Breast epithelium (tissue), 4 donors: ENCODE data around the gene NUBPL. TPM values are rescaled to one million over a fixed set of nuclear protein-coding genes. Genes with fewer than 3 reads are reported as not detected.
"Not testable (repeated sequence)": the region's sequence is repeated elsewhere in the genome, so short reads cannot be mapped to it uniquely, and the experiment has no call there.

ENCODE experiments used
- DNase-seq, 2 donors: peaks; one replicate each; pipeline ENCODE4 v3.0.0-alpha.2; 2019; ENCODE audit warnings: low spot score in 2 of 2
- H3K27ac ChIP-seq, 2 donors: fragments of 200-600 bp; sonication (generic) in 1 of 2; one replicate each; pipeline ENCODE4 v1.5.1; 2016 to 2019; ENCODE audit warnings: mild to moderate bottlenecking in 1 of 2
- H3K27me3 ChIP-seq, 2 donors: fragments of 200-600 bp; sonication (generic) in 1 of 2; one replicate each; pipeline versions ENCODE4 v1.5.1 to v1.6.0; 2017 to 2019; ENCODE audit warnings: control low read depth in 1 of 2, mild to moderate bottlenecking in 1 of 2
- H3K36me3 ChIP-seq: fragments of 200-600 bp; one replicate; pipeline ENCODE4 v1.5.1; 2019
- H3K4me1 ChIP-seq, 2 donors: fragments of 200-600 bp; sonication (generic); one replicate each; pipeline ENCODE4 v1.5.1; 2016 to 2019; ENCODE audit warnings: control low read depth in 1 of 2
- H3K4me3 ChIP-seq, 3 donors: fragments of 200-600 bp; sonication (generic); 1 replicate in 2 of 3; 2 replicates in 1 of 3; pipeline ENCODE4 v1.5.1; 2016 to 2019; ENCODE audit warnings: mild to moderate bottlenecking in 3 of 3, moderate library complexity in 2 of 3
- H3K9me3 ChIP-seq, 2 donors: fragments of 200-600 bp; sonication (generic) in 1 of 2; one replicate each; pipeline ENCODE4 v1.5.1; 2016 to 2019; ENCODE audit warnings: control low read depth in 1 of 2
- CTCF ChIP-seq, 3 donors: fragments of 450-650 bp; IDR thresholded peaks; one replicate each; pipeline ENCODE4 v1.5.1; 2016 to 2017; ENCODE audit warnings: antibody characterized with exemption in 3 of 3, mild to moderate bottlenecking in 3 of 3, moderate library complexity in 3 of 3
- POLR2A ChIP-seq: fragments of 450-650 bp; IDR thresholded peaks from one replicate; pipeline ENCODE4 v1.6.1; 2016; ENCODE audit warnings: antibody characterized with exemption, mild to moderate bottlenecking, moderate library complexity
- POLR2AphosphoS5 ChIP-seq, 3 donors: sonication (generic); formaldehyde crosslinking; IDR thresholded peaks; one replicate each; pipeline ENCODE4 v1.6.1; 2017; ENCODE audit warnings: antibody characterized with exemption in 3 of 3
- intact Hi-C: fragments of 100-400 bp; cut with DNase I; formaldehyde crosslinking; loops from one replicate; pipeline ENCODE4 v1.15.1; 2023; ENCODE audit warnings: low total_unique reads
- total RNA-seq, 3 donors: library from RNA; depleted of rRNA; stranded (reverse); fragments of >200 nt; gene quantifications; one replicate each; pipeline ENCODE4 v1.1.0, GENCODE V29; 2016

The NUBPL gene
- total RNA-seq, 3 donors from 2014 or later = 10.9 to 16.2 (median 12.5) TPM

GRCh38 chr14:31619440-31619839 lies 58.2 kb downstream of the NUBPL start:
- no peak overlapping the region for H3K27ac ChIP-seq
- H3K9me3 ChIP-seq = peaks cover 13 to 40% of the 10 kb centered on the region in 2 donors
- H3K4me3 ChIP-seq = no peak overlapping the region
- H3K4me1 ChIP-seq = no peaks in the 10 kb centered on the region
- no peak for DNase-seq
- intact Hi-C loops = no loop called here
- TF ChIP-seq POLR2A (no peak), POLR2AphosphoS5 (IDR thresholded peaks at IDR 0.05) (no peak), CTCF (IDR thresholded peaks at IDR 0.05) (no peak)
- no peaks in the 10 kb centered on the region for H3K27me3 ChIP-seq
- no peaks in the 10 kb centered on the region for H3K36me3 ChIP-seq

DNA sequence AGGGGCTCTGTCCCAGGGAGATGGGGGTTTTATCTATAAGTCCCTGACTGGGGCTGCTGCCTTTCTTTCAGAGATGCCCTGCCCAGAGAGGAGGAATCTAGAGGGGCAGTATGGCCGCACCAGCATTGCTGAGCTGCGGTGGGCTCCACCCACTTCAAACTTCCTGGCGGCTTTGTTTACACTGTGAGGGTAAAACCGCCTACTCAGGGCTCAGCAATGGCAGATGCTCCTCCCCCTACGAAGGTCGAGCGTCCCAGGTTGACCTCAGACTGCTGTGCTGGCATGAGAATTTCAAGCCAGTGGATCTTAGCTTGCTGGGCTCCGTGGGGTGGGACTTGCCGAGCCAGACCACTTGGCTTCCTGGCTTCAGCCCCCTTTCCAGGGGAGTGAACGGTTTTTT lies 59.7 kb downstream of the NUBPL start:
- DNase-seq, H3K27me3 ChIP-seq, H3K27ac ChIP-seq, H3K4me3 ChIP-seq, intact Hi-C loops, H3K4me1 ChIP-seq, H3K36me3 ChIP-seq: not testable (repeated sequence)
- H3K9me3 ChIP-seq = peaks cover 13 to 36% of the 10 kb centered on the region in 2 donors

DNA sequence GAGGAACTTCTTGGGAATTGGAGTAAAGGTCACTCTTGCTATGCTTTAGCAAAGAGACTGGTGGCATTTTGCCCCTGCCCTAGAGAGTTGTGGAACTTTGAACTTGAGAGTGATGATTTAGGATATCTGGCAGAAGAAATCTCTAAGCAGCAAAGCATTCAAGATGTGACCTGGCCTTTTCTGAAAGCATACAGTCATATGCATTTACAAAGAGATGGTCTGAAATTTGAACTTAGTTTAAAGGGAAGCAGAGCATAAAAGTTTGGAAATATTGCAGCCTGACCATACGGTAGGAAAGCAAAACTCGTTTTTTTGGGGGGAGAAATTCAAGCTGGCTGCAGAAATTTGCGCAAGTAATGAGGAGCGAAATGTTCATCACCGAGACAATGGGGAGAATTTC lies 60.9 kb downstream of the NUBPL start:
- intact Hi-C loops = no loop called here
- no peak for DNase-seq
- no peak for TF ChIP-seq CTCF (IDR thresholded peaks at IDR 0.05)
- TF ChIP-seq POLR2A = no peak
- TF ChIP-seq POLR2AphosphoS5 (IDR thresholded peaks at IDR 0.05) = no peak

DNA sequence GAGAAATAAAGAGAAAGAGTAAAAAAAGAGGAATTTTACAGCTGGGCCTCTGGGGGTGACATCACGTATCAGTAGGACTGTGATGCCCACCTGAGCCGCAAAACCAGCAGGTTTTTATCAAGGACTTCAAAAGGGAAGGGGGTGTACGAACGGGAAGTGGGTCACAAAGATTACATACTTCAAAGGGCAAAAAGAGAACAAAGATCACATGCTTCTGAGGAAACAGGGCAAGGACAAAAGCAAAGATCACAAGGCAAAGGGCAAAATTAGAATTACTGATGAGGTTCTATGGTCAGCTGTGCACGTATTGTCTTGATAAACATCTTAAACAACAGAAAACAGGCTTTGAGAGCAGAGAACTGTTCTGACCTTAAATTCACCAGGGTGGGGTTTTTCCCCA lies 91.7 kb downstream of the NUBPL start:
- H3K4me3 ChIP-seq, intact Hi-C loops, H3K27me3 ChIP-seq, H3K27ac ChIP-seq, H3K36me3 ChIP-seq, H3K4me1 ChIP-seq, DNase-seq: not testable (repeated sequence)
- H3K9me3 ChIP-seq = peaks cover 0 to 22% of the 10 kb centered on the region in 2 donors

More for the DNA sequence above, 60.9 kb downstream of the NUBPL start:
- H3K27ac ChIP-seq = no peak overlapping the region
- no peaks in the 10 kb centered on the region for H3K36me3 ChIP-seq
- H3K4me3 ChIP-seq = no peak overlapping the region
- H3K9me3 ChIP-seq = peaks cover 13 to 35% of the 10 kb centered on the region in 2 donors
- H3K4me1 ChIP-seq = no peaks in the 10 kb centered on the region
- H3K27me3 ChIP-seq = no peaks in the 10 kb centered on the region

DNA sequence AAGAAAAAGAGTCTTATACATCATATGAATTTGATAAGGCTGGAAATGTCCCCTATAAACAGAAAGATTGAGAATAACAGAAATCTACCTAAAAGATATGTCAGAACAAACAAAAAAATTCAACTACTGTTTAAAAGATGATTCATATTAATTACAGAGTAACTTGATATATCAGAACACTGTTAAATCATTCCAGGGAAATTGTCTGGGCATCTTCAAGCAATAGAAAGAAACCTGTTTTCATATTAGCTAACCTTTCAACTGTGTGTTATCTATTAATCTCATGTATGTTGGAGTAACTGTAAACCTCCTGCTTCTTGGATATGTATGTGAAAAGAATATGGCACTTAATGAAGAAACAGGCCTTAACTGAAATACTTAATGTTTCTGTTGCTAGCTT lies 96.7 kb downstream of the NUBPL start:
- no peak for DNase-seq
- no peak overlapping the region for H3K4me3 ChIP-seq
- no peaks in the 10 kb centered on the region for H3K27me3 ChIP-seq
- TF ChIP-seq POLR2AphosphoS5 (IDR thresholded peaks at IDR 0.05) (no peak), POLR2A (no peak), CTCF (IDR thresholded peaks at IDR 0.05) (no peak)
- H3K4me1 ChIP-seq = no peaks in the 10 kb centered on the region
- peaks cover 0 to 13% of the 10 kb centered on the region in 2 donors for H3K9me3 ChIP-seq
- H3K36me3 ChIP-seq = no peaks in the 10 kb centered on the region
- intact Hi-C loops = no loop called here
- H3K27ac ChIP-seq = no peak overlapping the region

GRCh38 chr14:31659278-31659677 lies 98.1 kb downstream of the NUBPL start:
- intact Hi-C loops = no loop called here
- H3K4me1 ChIP-seq = no peaks in the 10 kb centered on the region

More at GRCh38 chr14:31659278-31659677, 98.1 kb downstream of the NUBPL start:
- Histone ChIP-seq H3K4me3 (no peak overlapping the region), H3K27ac (no peak overlapping the region), H3K27me3 (no peaks in the 10 kb centered on the region), H3K36me3 (no peaks in the 10 kb centered on the region), H3K9me3 (peaks cover 0 to 8% of the 10 kb centered on the region in 2 donors)
- DNase-seq = no peak
- TF ChIP-seq CTCF (IDR thresholded peaks at IDR 0.05) (no peak), POLR2AphosphoS5 (IDR thresholded peaks at IDR 0.05) (no peak), POLR2A (no peak)
